DMS53 (cell line): Measurements from ENCODE around the gene TBC1D12.
"Not testable (repeated sequence)": the region's sequence is repeated elsewhere in the genome, so short reads cannot be mapped to it uniquely, and the experiment has no call there.

Source experiments
- DNase-seq: peaks from one replicate; lab custom pipeline; 2025; lab: John Stamatoyannopoulos, UW

TBC1D12 gene

DNA sequence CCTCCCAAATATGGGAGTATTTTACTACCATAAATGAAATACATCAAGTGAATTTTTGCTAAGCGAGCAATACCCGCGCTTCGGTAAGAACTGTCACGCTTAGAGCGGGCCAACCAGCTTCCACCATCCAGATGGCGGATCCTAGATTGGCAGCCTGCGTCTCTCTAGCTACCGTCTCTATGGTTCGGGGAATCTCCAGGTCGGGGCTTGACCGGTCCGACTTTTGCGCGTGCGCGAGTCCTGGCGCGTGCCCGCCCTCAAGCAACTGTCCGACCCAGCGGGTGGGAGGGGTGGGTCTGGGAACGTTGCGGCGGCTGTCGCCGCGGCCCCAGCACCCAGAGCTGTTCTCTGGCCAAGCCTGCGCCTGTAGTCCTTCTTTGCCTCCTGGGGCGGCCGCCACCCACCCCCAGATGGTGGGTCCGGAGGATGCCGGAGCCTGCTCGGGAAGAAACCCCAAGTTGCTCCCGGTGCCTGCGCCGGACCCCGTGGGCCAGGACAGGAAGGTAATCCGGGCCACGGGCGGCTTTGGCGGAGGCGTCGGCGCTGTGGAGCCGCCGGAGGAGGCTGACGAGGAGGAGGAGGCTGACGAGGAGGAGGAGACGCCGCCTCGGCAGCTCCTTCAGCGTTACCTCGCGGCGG, at the start of gene TBC1D12:
Gene TBC1D12, plus strand, starts transcription at position 338 of the 639 bp plus-strand sequence. Its CDS starts 73 bp downstream, at position 411.
- peak; percentile 99 for DNase-seq

DNA sequence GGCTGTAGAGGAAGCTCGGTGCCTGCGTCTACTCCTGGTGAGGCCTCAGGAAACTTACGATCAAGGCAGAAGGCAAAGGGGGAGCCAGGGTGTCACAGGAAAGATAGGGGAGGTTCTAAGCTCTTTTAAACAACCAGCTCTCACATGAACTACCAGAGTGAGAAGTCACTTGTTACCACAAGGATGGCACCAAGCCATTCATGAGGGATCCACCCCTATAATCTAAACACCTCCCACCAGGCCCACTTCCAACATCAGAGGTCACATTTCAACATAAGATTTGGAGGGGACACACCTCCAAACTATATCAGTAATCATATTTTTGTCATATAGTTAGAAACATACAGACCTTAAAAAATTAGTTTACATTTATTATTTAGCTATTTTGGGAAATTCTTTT, 49.0 kb upstream of the TBC1D12 start:
- no peak for DNase-seq

DNA sequence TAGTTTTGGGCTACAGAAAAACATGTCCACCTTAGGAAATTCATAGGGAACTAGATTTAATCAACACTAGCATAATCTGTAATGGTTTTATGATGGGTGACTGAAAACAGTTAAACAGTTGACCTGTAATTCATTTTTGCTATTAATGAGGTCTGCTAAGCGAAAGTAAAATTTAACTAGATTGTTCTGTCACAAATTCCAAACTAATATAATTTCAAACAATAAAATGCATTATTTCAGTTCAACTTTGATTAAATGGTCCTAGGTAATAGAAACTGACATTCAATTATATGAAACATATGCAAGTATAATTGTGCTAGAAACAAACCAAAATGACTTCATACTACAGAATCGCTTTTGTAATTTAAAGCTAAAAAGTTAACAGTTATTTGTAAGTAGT, 46.5 kb upstream of the TBC1D12 start:
- DNase-seq = no peak

DNA sequence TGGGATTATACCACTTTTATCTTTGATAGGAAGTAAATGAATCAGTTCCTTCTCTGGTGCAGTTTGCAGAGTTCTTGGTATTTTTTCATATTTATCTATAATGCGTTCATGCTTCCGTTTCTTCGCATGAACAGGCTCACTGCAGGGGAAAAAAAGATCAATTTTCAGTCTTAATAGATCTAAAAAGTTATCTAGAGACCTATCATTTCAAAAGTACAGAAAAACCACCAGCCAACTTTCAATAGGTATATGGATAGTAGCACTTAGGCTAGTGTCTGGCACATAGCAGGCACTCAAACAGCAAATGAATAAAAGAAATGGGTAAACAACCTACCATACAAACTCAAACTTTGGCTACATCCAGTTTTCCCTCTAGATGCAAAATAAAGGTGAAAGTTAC, 45.1 kb upstream of the TBC1D12 start:
- no peak for DNase-seq

DNA sequence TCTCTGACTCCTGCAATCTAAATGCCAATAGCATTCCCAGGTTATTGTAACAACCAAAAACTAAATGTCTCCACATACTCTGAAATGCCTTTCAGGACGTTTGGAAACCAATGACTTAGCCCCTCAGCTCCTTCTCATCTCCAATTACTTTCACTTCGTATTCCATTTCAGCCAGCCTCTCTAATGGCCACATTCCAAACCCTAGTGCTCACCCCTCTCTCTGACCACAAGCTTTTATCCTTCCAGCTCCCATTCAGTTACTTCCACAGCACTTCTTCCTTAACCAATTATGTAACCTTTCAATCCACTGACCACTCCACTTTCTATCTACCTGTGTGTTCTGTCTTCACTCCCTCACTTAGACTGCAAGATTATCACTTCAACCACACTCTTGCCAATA, 43.9 kb upstream of the TBC1D12 start:
- peak; percentile 19 for DNase-seq

DNA sequence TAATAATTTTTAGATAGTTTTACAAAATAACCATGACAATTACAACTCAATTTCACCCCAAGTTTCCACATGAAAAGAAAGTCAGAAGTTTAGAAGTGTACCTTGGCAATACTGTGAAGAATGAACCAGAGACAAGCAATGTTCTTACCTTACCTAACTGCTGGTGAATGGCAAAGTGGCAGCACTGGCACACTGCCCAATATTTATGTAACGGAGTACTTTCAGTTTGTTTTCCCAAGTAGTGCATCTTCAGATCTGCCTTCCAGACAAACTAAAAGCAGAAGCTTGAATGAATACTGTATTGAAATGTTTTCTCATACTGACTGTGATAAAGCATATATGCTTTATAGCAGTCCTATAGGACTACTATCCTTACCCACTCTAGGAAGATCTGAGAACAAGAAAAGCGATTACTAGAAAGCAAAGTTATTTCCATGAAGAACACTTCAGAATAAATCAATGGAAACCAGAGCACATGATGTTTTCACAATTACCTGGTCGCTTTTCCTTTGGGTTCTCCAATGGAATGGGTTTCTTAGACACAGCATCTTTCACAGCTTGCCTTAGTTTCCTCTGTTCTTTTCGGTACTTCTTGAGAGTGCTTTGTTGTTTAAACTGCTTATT, 41.1 kb upstream of the TBC1D12 start:
- DNase-seq = peak; percentile 22

GRCh38 chr10:94362360-94363250, 39.7 kb upstream of the TBC1D12 start, which contains the start of gene NOC3L:
Gene NOC3L (minus strand): TSS chr10:94362939. CDS start chr10:94362838, 101 bp downstream.
- DNase-seq = peak; percentile 98

- DNase-seq = no peak
Measured at GRCh38 chr10:94363251-94363565, 39.1 kb upstream of the TBC1D12 start.

DNA sequence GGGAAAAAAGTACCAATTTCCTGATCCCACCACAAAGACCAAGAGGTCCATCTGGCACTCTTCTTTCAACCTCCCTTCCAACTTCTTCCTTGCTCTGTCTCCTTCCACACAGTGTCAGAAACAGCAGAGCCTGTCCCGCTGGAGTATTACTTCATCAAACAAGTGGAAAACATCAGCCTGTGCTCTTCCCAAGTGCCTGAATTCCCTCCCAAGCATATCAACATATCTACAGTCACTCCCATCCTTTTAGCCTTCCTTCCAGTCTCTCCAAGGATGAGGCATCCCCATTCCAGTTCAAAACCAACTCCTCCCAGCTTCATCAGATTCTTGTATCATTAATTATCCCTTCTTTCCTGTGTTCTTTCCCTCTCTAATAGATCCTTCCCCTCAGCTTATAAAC, 37.9 kb upstream of the TBC1D12 start:
- DNase-seq = no peak

DNA sequence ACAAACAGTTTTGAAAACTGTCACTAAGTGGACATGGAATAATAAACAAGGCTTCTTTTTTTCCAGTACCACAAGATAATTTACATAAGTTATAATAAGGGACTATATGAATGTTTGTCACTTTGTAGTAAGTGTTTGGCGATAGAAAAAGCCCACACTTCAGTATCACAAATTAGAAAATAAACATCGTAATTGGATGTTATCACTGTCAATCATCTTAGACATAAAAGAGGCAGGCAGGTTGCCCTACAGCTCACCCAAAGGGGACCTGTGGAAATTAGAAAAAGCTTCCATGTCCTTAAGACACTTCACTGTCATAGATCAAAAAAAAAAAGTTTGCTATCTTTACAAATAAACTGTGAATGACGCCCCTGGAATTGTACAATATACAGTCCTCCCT, 36.0 kb upstream of the TBC1D12 start:
- no peak for DNase-seq

DNA sequence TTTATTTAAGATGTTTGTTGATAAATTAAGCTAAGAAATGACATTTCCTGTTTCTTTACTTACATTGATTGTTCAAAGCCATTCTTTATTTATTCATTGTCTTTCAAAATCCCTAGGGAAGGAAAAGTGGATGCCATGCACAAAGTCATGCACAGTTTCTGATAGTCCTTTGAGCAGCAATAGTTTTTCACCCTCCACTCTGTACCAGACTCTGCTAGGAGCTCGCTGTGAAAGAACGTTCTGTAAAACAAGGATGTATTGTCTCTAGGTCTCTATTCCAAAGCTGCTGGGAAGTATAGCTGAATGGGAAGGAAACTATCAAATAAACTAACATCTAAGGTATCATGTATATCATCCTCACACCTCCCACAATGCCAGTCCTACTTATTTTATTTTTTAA, 31.8 kb upstream of the TBC1D12 start:
- no peak for DNase-seq

DNA sequence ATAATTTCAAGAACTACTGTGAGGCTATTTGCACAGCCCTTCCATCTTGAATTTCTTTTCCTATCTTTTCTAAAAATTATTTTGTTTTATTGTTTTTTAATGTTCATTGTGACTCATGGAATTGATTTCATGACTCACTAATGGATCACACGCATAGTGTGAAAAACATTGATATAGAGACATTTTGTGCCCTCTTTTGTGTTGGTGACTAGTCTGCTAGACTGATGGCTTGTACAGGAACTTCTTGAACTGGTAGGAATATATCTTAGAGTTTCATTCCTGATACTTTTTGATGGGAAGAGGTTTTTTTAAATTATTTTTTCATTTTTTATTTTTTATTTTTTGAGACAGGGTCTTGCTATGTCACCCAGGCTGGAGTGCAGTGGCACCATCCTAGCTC, 27.0 kb upstream of the TBC1D12 start:
- no peak for DNase-seq

DNA sequence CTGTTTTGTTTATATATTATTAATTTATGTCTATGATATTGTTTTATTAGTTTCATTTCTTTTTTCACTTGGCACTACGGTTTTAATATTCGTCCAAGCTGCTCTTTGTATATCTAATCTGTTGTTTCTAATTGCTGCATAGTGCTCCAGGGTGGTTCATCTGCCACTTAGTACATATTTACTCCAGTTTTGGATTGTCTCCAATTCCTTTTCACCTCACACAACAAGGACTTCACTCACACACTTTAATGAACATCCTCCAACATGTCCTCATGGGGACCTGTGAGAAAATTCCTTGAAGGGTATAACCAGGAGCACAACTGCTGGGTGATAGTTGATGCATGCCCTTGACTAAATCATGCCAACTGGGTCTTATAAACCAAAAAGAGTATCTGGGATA, 25.5 kb upstream of the TBC1D12 start:
- no peak for DNase-seq

- no peak for DNase-seq
Measured at GRCh38 chr10:94383530-94383929, 18.8 kb upstream of the TBC1D12 start.

- not testable (repeated sequence) for DNase-seq
Measured at GRCh38 chr10:94385733-94386132, 16.6 kb upstream of the TBC1D12 start.

- not testable (repeated sequence) for DNase-seq
Measured at GRCh38 chr10:94392117-94392516, 10.2 kb upstream of the TBC1D12 start.

DNA sequence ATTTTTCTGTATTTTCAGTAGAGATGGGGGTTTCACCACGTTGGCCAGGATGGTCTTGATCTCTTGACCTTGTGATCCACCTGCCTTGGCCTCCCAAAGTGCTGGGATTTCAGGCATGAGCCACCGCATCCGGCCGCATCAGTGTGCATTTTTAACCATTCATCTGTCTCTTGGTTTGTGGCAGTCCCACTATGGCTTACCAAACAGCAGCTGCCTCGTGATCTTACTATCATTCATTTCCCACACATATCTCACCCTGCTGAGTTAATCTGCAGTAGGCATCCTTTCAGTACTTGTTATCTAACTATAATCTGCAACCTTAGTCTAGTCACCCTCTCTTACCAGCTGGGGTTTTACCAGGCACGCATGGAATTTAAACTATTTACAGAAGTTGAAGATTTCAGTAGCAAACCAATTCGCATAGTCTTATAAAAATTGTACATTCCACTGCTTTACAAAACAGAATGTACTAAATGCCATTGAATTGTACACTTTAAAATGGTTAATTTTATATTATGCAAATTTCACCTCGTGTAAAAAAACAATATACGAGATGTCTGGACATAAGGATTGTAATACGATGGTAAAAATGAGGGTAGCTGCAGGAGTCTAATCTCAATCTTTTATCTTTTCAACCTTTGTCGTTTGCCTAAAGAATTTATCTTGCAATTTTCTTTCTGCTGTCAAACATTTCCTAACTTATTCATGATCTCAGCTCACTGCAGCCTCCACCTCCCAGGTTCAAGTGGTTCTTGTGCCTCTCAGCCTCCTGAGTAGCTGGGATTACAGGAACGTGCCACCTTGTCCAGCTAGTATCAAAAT, 4.6 kb upstream of the TBC1D12 start:
- DNase-seq = no peak

DNA sequence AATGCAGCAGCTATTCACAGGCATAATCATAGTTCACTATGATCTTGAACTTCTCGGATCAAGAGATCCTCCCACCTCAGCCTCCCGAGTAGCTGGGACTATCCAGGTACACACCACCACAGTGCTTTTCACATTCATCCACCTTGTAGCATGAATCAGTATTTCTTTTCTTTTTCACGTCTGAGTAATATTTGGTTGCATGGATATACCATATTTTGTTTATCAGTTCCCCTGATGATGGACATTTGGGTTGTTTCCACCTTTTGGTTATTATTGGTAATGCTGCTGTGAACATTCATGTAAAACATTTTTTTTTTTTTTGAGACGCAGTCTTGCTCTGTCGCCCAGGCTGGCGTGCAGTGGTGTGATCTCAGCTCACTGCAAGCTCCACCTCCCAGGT, 3.6 kb upstream of the TBC1D12 start:
- DNase-seq = no peak

DNA sequence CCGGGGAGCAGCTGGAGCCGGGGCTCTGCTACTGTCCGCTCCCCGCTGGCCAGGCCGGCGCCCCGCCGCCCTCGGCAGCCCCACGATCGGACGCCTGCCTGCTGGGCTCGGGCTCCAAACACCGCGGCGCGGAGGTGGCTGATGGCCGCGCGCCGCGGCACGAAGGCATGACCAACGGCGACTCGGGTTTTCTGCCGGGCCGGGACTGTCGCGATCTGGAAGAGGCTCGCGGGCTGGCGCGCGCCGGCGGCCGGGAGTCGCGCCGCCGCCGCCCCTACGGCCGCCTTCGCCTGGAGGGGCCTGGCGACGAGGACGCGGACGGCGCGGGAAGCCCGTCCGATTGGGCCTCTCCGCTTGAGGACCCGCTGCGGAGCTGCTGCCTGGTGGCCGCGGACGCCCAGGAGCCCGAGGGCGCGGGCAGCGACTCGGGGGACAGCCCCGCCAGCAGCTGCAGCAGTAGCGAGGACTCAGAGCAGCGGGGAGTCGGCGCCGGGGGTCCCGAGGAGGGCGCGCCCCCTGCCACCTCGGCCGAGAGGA, 570 bp downstream of the TBC1D12 start:
- peak; percentile 87 for DNase-seq

DNA sequence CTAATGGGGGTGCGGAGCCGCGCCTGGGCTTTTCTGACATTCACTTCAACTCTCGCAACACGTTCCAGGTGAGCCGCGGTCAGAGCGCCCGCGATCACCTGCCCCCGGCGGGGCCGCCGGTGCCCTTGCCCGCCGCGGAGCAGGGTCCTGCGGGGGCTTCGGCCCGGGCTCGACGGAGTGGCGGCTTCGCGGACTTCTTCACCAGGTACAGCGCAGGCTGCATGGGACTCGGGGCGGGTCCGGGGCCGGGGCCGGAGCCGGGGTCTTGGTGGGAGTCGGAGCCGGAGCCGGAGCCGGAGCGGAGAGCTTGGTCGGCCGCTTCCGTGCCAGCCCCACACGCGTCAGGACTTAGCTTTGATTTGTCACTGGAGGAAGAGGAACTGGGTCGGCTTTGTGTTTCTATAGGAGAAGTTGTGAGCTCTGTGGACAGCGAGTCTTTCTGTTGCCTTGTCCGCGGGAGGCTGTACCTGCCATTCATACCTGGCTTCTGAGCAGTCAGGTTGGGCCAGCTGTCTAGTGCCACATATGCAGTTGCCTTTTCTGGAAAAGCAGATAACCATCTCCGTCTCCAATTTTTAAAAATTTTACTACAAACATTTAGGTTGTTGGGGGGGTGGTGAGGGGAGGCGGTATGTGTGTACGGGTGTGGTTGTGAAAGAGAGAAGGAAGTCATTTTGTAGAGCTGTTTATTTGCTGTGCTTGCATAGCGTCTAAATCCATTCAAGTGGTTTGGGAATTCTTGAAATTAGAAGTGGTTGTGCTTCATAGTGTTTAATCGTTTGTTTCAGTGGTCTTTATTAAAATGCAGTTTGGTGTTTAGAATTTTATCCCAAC, 1.3 kb downstream of the TBC1D12 start:
- DNase-seq = peak; percentile 87

GRCh38 chr10:94405406-94405805, 3.1 kb downstream of the TBC1D12 start:
- no peak for DNase-seq
